OCI-LY1 (cell line): ENCODE results near the gene CHST15.

ENCODE experiments used
- H2AFZ ChIP-seq: fragments of 200-600 bp; sonication (generic), shearing (Covaris generic); 2 replicates; pipeline ENCODE4 v1.6.0; 2014; ENCODE audit warnings: antibody characterized with exemption, mild to moderate bottlenecking, low read length
- H3F3A ChIP-seq: fragments of 200-600 bp; sonication (generic), shearing (Covaris generic); 2 replicates; pipeline ENCODE4 v1.6.0; 2014; ENCODE audit warnings: mild to moderate bottlenecking, antibody characterized with exemption, low read length, moderate library complexity; ENCODE audit not compliant: insufficient read depth
- H3K27ac ChIP-seq: fragments of 200-600 bp; sonication (generic); 2 replicates; pipeline ENCODE4 v1.5.1; 2014; ENCODE audit warnings: low read length, mixed run types, mild to moderate bottlenecking, low read depth; ENCODE audit not compliant: poor library complexity, severe bottlenecking
- H3K27me3 ChIP-seq: fragments of 200-600 bp; sonication (generic); 2 replicates; pipeline ENCODE4 v1.6.0; 2014; ENCODE audit warnings: antibody characterized with exemption, mild to moderate bottlenecking, low read length, moderate library complexity; ENCODE audit not compliant: insufficient read depth
- H3K36me3 ChIP-seq: fragments of 200-600 bp; sonication (generic); 2 replicates; pipeline ENCODE4 v1.6.1; 2014; ENCODE audit warnings: mild to moderate bottlenecking, antibody characterized with exemption, low read length, moderate library complexity, mixed read lengths; ENCODE audit not compliant: insufficient read depth
- H3K4me1 ChIP-seq: fragments of 200-600 bp; sonication (generic); 2 replicates; pipeline ENCODE4 v1.5.1; 2014; ENCODE audit warnings: mild to moderate bottlenecking, low read length, moderate library complexity; ENCODE audit not compliant: insufficient read depth, severe bottlenecking
- H3K4me2 ChIP-seq: fragments of 200-600 bp; sonication (generic), shearing (Covaris generic); 2 replicates; pipeline ENCODE4 v1.6.1; 2014; ENCODE audit warnings: low read length
- H3K4me3 ChIP-seq: fragments of 200-600 bp; sonication (generic); 2 replicates; pipeline ENCODE4 v1.5.1; 2014; ENCODE audit warnings: low read length, low read depth, mild to moderate bottlenecking, mixed read lengths; ENCODE audit not compliant: poor library complexity, severe bottlenecking
- H3K79me2 ChIP-seq: fragments of 200-600 bp; shearing (Covaris generic); 2 replicates; pipeline ENCODE4 v1.6.1; 2016; ENCODE audit warnings: mixed run types, low read length, mixed read lengths; ENCODE audit not compliant: insufficient read depth
- H3K9ac ChIP-seq: fragments of 200-600 bp; sonication (generic), shearing (Covaris generic); 2 replicates; pipeline ENCODE4 v1.6.1; 2014; ENCODE audit warnings: mild to moderate bottlenecking, low read length, mixed read lengths
- H3K9me2 ChIP-seq: fragments of 200-600 bp; sonication (generic), shearing (Covaris generic); 2 replicates; pipeline ENCODE4 v1.6.1; 2014; ENCODE audit warnings: low read depth, mild to moderate bottlenecking, low read length, mixed read lengths
- H3K9me3 ChIP-seq: fragments of 200-600 bp; shearing (Covaris generic); 2 replicates; pipeline ENCODE4 v1.6.1; 2014; ENCODE audit warnings: low read length, mixed read lengths
- H4K20me1 ChIP-seq: fragments of 200-600 bp; sonication (generic), shearing (Covaris generic); 2 replicates; pipeline ENCODE4 v1.6.0; 2016; ENCODE audit warnings: mild to moderate bottlenecking, low read length; ENCODE audit not compliant: insufficient read depth
- EZH2 ChIP-seq: fragments of 200-600 bp; sonication (generic), shearing (Covaris generic); IDR thresholded peaks from 2 replicates; pipeline ENCODE4 v1.8.0; 2017; ENCODE audit warnings: borderline replicate concordance, mixed run types, mild to moderate bottlenecking, antibody characterized with exemption, low read length, moderate library complexity, mixed read lengths
- TF ChIP-seq, protein P1 (sequence below): fragments of 200-600 bp; sonication (generic), shearing (Covaris generic); IDR thresholded peaks from 2 replicates; pipeline ENCODE4 v1.5.1; 2017; ENCODE audit warnings: mild to moderate bottlenecking, antibody characterized with exemption, low read length, moderate library complexity, mixed read lengths

CHST15 gene

GRCh38 chr10:123966896-123967231 is 126.5 kb downstream of the CHST15 start:
- no peaks in the 10 kb centered on the region for H3K79me2 ChIP-seq
- no peaks in the 10 kb centered on the region for H3K9me3 ChIP-seq
- H3K9ac ChIP-seq, result no peak overlapping the region
- no peaks in the 10 kb centered on the region for H3K36me3 ChIP-seq
- H3K4me2 ChIP-seq, result no peak overlapping the region
- no peaks in the 10 kb centered on the region for H4K20me1 ChIP-seq
- no peak overlapping the region for H3K27ac ChIP-seq
- TF ChIP-seq, protein P1, sequence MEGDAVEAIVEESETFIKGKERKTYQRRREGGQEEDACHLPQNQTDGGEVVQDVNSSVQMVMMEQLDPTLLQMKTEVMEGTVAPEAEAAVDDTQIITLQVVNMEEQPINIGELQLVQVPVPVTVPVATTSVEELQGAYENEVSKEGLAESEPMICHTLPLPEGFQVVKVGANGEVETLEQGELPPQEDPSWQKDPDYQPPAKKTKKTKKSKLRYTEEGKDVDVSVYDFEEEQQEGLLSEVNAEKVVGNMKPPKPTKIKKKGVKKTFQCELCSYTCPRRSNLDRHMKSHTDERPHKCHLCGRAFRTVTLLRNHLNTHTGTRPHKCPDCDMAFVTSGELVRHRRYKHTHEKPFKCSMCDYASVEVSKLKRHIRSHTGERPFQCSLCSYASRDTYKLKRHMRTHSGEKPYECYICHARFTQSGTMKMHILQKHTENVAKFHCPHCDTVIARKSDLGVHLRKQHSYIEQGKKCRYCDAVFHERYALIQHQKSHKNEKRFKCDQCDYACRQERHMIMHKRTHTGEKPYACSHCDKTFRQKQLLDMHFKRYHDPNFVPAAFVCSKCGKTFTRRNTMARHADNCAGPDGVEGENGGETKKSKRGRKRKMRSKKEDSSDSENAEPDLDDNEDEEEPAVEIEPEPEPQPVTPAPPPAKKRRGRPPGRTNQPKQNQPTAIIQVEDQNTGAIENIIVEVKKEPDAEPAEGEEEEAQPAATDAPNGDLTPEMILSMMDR, result no peak
- no peak for TF ChIP-seq EZH2
- no peaks in the 10 kb centered on the region for H3K9me2 ChIP-seq
- H3K4me3 ChIP-seq, result no peak overlapping the region
- no peaks in the 10 kb centered on the region for H3K27me3 ChIP-seq
- no peaks in the 10 kb centered on the region for H3K4me1 ChIP-seq
- no peaks in the 10 kb centered on the region for H3F3A ChIP-seq
- no peak overlapping the region for H2AFZ ChIP-seq

- H3K4me3 ChIP-seq, result no peak overlapping the region
- no peaks in the 10 kb centered on the region for H3K4me1 ChIP-seq
- H2AFZ ChIP-seq, result no peak overlapping the region
- no peaks in the 10 kb centered on the region for H3K79me2 ChIP-seq
- no peak for TF ChIP-seq EZH2
- TF ChIP-seq, protein P1, result no peak
- no peaks in the 10 kb centered on the region for H3F3A ChIP-seq
- H3K9me2 ChIP-seq, result no peaks in the 10 kb centered on the region
- H3K27ac ChIP-seq, result no peak overlapping the region
- H3K4me2 ChIP-seq, result no peak overlapping the region
- H3K9me3 ChIP-seq, result no peaks in the 10 kb centered on the region
- no peaks in the 10 kb centered on the region for H3K36me3 ChIP-seq
- no peaks in the 10 kb centered on the region for H3K27me3 ChIP-seq
- H3K9ac ChIP-seq, result no peak overlapping the region
- H4K20me1 ChIP-seq, result no peaks in the 10 kb centered on the region
Measured at GRCh38 chr10:123965973-123966895, 127.2 kb downstream of the CHST15 start.

DNA sequence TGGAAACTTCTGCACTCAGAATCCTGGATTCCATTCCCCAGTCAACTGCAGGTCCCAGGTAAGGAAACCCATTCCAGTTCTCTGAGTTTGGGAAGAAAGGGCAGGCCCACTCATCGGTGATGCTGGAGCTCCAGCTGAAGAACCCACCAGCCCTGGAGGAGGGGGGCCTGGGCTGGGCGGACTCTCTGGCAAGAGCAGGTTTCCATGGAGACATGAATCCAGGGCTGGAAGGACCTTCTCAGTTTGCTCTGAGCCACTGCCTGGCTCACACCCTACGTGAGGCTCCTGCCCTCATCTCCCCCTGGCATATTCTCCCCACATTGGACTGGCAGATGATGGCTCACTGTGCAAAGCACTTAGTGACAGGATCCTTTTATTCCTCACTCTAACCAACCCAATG is 128.4 kb downstream of the CHST15 start:
- TF ChIP-seq, protein P1, result no peak
- no peak for TF ChIP-seq EZH2
- H3K4me3 ChIP-seq, result no peak overlapping the region

More for the DNA sequence above, 128.4 kb downstream of the CHST15 start:
- Histone ChIP-seq H3K36me3 (no peaks in the 10 kb centered on the region), H3K79me2 (no peaks in the 10 kb centered on the region), H3K9me2 (no peaks in the 10 kb centered on the region), H3K9ac (no peak overlapping the region), H3K4me2 (no peak overlapping the region), H3K9me3 (no peaks in the 10 kb centered on the region), H3F3A (no peaks in the 10 kb centered on the region), H3K27me3 (no peaks in the 10 kb centered on the region), H2AFZ (no peak overlapping the region), H3K27ac (no peak overlapping the region), H4K20me1 (no peaks in the 10 kb centered on the region), H3K4me1 (no peaks in the 10 kb centered on the region)
